Brain microvascular endothelial cell (primary cell): Measurements from ENCODE around the gene PLA2G5.

Source experiments
- DNase-seq: peaks from one replicate; pipeline ENCODE4 v3.0.0-alpha.2; 2020
- H3K27ac ChIP-seq: fragments of 250-450 bp; sonication (Bioruptor Pico); 2 replicates; pipeline ENCODE4 v1.5.1; 2020; ENCODE audit warnings: mild to moderate bottlenecking, moderate library complexity
- H3K27me3 ChIP-seq: fragments of 250-450 bp; sonication (Bioruptor Pico); replicated peaks from 2 replicates; pipeline ENCODE4 v1.5.1; 2020; ENCODE audit warnings: mild to moderate bottlenecking
- H3K36me3 ChIP-seq: fragments of 250-450 bp; sonication (Bioruptor Pico); replicated peaks from 2 replicates; pipeline ENCODE4 v1.5.1; 2020; ENCODE audit warnings: mild to moderate bottlenecking
- H3K4me3 ChIP-seq: 2 replicates; pipeline ENCODE4 v1.5.1; 2011; ENCODE audit warnings: low read depth, mild to moderate bottlenecking, control low read depth, low read length, moderate library complexity
- in situ Hi-C: cut with HindIII; loops from 2 replicates; pipeline ENCODE4 v1.10.0; 2017; ENCODE audit warnings: low sequenced_read_pairs, low pct_ligation_motif_present
- TF ChIP-seq, protein P1 (sequence below): IDR thresholded peaks from 2 replicates; pipeline ENCODE4 v1.5.1; 2011; ENCODE audit warnings: low read depth, mild to moderate bottlenecking, moderate library complexity, low read length, control low read depth, inconsistent platforms; ENCODE audit errors: missing control alignments

Gene PLA2G5

GRCh38 chr1:20105856-20106255 is 35.9 kb downstream of the PLA2G5 start:
- in situ Hi-C loops = no loop called here
- TF ChIP-seq, protein P1, sequence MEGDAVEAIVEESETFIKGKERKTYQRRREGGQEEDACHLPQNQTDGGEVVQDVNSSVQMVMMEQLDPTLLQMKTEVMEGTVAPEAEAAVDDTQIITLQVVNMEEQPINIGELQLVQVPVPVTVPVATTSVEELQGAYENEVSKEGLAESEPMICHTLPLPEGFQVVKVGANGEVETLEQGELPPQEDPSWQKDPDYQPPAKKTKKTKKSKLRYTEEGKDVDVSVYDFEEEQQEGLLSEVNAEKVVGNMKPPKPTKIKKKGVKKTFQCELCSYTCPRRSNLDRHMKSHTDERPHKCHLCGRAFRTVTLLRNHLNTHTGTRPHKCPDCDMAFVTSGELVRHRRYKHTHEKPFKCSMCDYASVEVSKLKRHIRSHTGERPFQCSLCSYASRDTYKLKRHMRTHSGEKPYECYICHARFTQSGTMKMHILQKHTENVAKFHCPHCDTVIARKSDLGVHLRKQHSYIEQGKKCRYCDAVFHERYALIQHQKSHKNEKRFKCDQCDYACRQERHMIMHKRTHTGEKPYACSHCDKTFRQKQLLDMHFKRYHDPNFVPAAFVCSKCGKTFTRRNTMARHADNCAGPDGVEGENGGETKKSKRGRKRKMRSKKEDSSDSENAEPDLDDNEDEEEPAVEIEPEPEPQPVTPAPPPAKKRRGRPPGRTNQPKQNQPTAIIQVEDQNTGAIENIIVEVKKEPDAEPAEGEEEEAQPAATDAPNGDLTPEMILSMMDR = no peak
- Histone ChIP-seq H3K36me3 (no peaks in the 10 kb centered on the region), H3K4me3 (no peak overlapping the region), H3K27ac (no peak overlapping the region), H3K27me3 (no peaks in the 10 kb centered on the region)
- no peak for DNase-seq

GRCh38 chr1:20107351-20107750 is 37.4 kb downstream of the PLA2G5 start:
- no peaks in the 10 kb centered on the region for H3K27me3 ChIP-seq
- in situ Hi-C loops = no loop called here
- H3K4me3 ChIP-seq = no peak overlapping the region
- TF ChIP-seq, protein P1 = no peak
- no peak overlapping the region for H3K27ac ChIP-seq
- DNase-seq = no peak
- H3K36me3 ChIP-seq = no peaks in the 10 kb centered on the region

DNA sequence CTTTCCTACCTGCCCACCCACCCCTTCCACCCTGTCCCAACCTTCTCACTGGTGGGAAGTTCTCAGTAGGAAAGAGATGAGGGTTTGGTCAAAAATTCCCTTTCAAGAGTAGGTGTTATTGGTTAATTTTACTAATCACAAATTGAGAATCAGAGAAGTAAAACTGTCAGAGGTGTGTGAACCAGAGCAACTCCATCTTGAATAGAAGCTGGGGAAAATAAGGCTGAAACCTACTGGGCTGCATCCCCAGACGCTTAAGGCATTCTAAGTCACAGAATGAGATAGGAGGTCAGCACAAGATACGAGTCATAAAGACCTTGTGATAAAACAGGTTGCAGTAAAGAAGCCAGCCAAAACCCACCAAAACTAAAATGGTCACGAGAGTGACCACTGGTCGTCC is 37.8 kb downstream of the PLA2G5 start:
- in situ Hi-C loops = no loop called here
- Histone ChIP-seq H3K27ac (no peak overlapping the region), H3K36me3 (no peaks in the 10 kb centered on the region), H3K27me3 (no peaks in the 10 kb centered on the region), H3K4me3 (no peak overlapping the region)
- peak; percentile 5 for DNase-seq
- TF ChIP-seq, protein P1 = no peak

- Histone ChIP-seq H3K27ac (no peak overlapping the region), H3K4me3 (no peak overlapping the region), H3K27me3 (no peaks in the 10 kb centered on the region), H3K36me3 (no peaks in the 10 kb centered on the region)
- DNase-seq = no peak
- in situ Hi-C loops = no loop called here
- TF ChIP-seq, protein P1 = no peak
Observed at GRCh38 chr1:20108366-20109123, 38.6 kb downstream of the PLA2G5 start.

- no peak for DNase-seq
- H3K27ac ChIP-seq = no peak overlapping the region
- no peaks in the 10 kb centered on the region for H3K36me3 ChIP-seq
- H3K4me3 ChIP-seq = no peak overlapping the region
- in situ Hi-C loops = no loop called here
- H3K27me3 ChIP-seq = no peaks in the 10 kb centered on the region
- TF ChIP-seq, protein P1 = no peak
Observed at GRCh38 chr1:20109223-20109856, 39.3 kb downstream of the PLA2G5 start.
